Measurements from ENCODE around the gene EGLN2.

- TF ChIP-seq CTCF (IDR thresholded peaks at IDR 0.05; ENCODE audit: insufficient read depth, low read length) (no peak), POLR2AphosphoS5 (IDR thresholded peaks at IDR 0.05; ENCODE audit: low read depth) (no peak), SPI1 (IDR thresholded peaks at IDR 0.05; ENCODE audit: borderline replicate concordance, low read depth) (no peak)
Observed at GRCh38 chr19:40808497-40808896, 9.5 kb downstream of the EGLN2 start.

Measured in HL-60 (cell line).